Chondrocyte (in vitro differentiated cells): ENCODE measurements around the gene LGMN. TPM values are rescaled to one million over a fixed set of nuclear protein-coding genes. Genes with fewer than 3 reads are reported as not detected.
A peak's percentile ranks its signal among the peaks of the same experiment; 100 is the strongest.
"Not testable (repeated sequence)": the region's sequence is repeated elsewhere in the genome, so short reads cannot be mapped to it uniquely, and the experiment has no call there.

Experiments used
- DNase-seq: peaks from one replicate; pipeline ENCODE4 v3.0.0; 2021; ENCODE audit warnings: mixed read lengths, low spot score
- H3K27ac Mint-ChIP-seq: one replicate; pipeline ENCODE4 v1.8.0; 2021; ENCODE audit warnings: mild to moderate bottlenecking, moderate library complexity, mixed read lengths; ENCODE audit not compliant: unreplicated experiment
- H3K27me3 Mint-ChIP-seq: 2 replicates; pipeline ENCODE4 v1.8.0; 2021; ENCODE audit warnings: low read depth, mixed read lengths
- H3K36me3 Mint-ChIP-seq: 2 replicates; pipeline ENCODE4 v1.8.0; 2021; ENCODE audit warnings: low read depth, mixed read lengths
- H3K4me1 Mint-ChIP-seq: 2 replicates; pipeline ENCODE4 v1.8.0; 2021; ENCODE audit warnings: low read depth, mild to moderate bottlenecking, mixed read lengths
- H3K4me3 Mint-ChIP-seq: one replicate; pipeline ENCODE4 v1.8.0; 2021; ENCODE audit warnings: mild to moderate bottlenecking, moderate library complexity, mixed read lengths; ENCODE audit not compliant: unreplicated experiment
- H3K9me3 Mint-ChIP-seq: 2 replicates; pipeline ENCODE4 v1.8.0; 2021; ENCODE audit warnings: low read depth, mixed read lengths
- total RNA-seq: library from RNA; stranded (reverse); gene quantifications from 3 replicates; pipeline ENCODE4 v1.2.1, GENCODE V29; 2021
- TF ChIP-seq, protein P1 (sequence below): fragments of 200-600 bp; sonication (generic); IDR thresholded peaks from 2 replicates; pipeline ENCODE4 v1.5.0; 2021; ENCODE audit warnings: antibody characterized with exemption, mild to moderate bottlenecking, moderate library complexity

LGMN gene
- total RNA-seq, 1 donor from 2014 or later, result 134 TPM

DNA sequence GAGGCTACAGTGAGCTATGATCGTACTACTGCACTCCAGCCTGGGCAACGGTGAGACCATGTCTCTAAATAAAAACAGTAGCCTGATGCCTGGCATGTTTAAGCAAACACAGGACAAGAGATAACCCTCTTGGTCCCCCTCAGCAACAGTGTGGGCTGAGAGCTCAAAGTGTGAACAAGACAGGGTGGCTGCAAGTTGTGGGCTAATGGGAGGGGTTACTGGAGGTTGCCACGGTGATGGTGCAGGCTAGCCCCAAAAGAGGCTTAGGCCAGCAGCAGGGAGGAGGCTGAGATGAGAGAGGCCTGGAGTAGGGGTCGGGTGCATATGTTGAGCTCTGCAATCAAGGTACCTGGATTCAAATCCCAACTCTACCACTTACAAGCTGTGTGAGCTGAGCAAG, 3.4 kb upstream of the LGMN start:
- no peaks in the 10 kb centered on the region for H3K36me3 Mint-ChIP-seq
- H3K9me3 Mint-ChIP-seq, result no peaks in the 10 kb centered on the region
- peaks cover 20% of the 10 kb centered on the region for H3K4me1 Mint-ChIP-seq
- no peak overlapping the region for H3K4me3 Mint-ChIP-seq
- DNase-seq, result no peak
- H3K27ac Mint-ChIP-seq, result no peak overlapping the region
- TF ChIP-seq, protein P1, sequence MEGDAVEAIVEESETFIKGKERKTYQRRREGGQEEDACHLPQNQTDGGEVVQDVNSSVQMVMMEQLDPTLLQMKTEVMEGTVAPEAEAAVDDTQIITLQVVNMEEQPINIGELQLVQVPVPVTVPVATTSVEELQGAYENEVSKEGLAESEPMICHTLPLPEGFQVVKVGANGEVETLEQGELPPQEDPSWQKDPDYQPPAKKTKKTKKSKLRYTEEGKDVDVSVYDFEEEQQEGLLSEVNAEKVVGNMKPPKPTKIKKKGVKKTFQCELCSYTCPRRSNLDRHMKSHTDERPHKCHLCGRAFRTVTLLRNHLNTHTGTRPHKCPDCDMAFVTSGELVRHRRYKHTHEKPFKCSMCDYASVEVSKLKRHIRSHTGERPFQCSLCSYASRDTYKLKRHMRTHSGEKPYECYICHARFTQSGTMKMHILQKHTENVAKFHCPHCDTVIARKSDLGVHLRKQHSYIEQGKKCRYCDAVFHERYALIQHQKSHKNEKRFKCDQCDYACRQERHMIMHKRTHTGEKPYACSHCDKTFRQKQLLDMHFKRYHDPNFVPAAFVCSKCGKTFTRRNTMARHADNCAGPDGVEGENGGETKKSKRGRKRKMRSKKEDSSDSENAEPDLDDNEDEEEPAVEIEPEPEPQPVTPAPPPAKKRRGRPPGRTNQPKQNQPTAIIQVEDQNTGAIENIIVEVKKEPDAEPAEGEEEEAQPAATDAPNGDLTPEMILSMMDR, result no peak
- no peaks in the 10 kb centered on the region for H3K27me3 Mint-ChIP-seq

DNA sequence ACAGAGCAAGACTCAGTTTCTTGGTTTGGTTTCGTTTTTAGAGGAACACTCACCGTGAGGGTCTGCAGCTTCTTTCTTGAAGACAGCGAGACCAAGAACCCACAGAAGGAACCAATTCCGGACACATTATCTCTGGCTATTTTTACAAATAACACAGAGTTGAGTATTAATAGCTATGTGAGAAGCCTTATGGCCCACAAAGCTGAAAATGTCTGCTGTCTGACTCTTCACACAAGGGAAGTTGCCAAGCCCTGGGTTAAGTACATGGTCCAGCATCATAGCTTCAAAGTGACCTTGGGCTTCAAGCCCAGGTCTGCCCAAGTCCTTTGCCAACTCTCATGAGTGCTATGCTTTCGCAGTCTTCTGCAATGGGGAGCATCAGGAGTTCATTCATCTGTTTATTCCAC, 2.6 kb upstream of the LGMN start:
- Mint-ChIP-seq H3K4me1 (peaks cover 26% of the 10 kb centered on the region), H3K27me3 (no peaks in the 10 kb centered on the region), H3K9me3 (no peaks in the 10 kb centered on the region), H3K27ac (no peak overlapping the region), H3K4me3 (no peak overlapping the region), H3K36me3 (no peaks in the 10 kb centered on the region)
- TF ChIP-seq, protein P1, result no peak
- DNase-seq, result no peak

DNA sequence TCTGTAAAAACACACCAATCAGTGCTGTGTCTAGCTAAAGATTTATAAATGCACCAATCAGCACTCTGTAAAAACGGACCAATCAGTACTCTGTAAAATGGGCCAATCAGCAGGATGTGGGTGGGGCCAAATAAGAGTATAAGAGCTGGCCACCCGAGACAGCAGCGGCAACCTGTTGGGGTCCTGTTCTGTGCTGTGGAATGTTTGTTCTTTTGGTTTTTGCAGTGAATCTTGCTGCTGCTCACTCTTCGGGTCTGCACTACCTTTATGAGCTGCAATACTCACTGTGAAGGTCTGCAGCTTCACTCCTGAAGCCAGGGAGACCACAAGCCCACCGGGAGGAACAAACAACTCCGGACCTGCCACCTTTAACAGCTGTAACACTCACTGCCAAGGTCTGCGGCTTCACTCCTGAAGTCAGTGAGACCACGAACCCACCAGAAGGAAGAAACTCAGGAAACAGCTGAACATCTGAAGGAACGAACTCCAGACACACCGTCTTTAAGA, 1.8 kb upstream of the LGMN start:
- not testable (repeated sequence) for H3K36me3 Mint-ChIP-seq, H3K27ac Mint-ChIP-seq, H3K4me3 Mint-ChIP-seq, H3K9me3 Mint-ChIP-seq, H3K27me3 Mint-ChIP-seq, DNase-seq
- H3K4me1 Mint-ChIP-seq, result peaks cover 33% of the 10 kb centered on the region

DNA sequence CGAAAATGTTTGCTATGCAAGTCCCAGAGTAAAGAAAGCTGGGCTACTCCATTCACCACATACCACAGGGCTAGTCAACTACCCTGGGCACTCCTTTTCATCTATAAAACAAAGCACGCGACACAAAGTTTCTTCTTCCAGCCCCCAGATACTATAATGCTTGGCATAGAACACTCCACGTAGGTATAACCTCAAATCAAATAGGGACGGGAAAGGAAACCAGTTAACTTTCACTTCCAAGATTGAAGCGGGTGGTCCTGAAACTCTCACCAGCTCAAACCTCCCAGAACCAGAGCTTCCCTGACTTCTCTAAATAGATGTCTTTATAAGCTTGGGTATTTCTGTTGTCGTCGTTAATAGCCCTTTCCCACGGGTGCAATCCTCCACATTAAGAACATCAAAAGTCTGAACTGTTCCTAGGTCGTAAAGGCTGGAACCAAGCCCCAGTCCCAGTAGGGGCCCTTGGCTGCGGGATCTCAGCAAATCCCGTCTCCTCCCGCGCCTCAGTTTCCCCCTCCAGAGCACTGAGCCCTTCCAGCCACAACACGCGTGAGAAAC, 647 bp downstream of the LGMN start:
- Mint-ChIP-seq H3K27ac (peak overlapping the region; percentile 99), H3K36me3 (no peaks in the 10 kb centered on the region), H3K4me1 (peaks cover 36% of the 10 kb centered on the region), H3K4me3 (peak overlapping the region; percentile 94), H3K9me3 (no peaks in the 10 kb centered on the region), H3K27me3 (no peaks in the 10 kb centered on the region)
- TF ChIP-seq, protein P1, result no peak
- no peak for DNase-seq

DNA sequence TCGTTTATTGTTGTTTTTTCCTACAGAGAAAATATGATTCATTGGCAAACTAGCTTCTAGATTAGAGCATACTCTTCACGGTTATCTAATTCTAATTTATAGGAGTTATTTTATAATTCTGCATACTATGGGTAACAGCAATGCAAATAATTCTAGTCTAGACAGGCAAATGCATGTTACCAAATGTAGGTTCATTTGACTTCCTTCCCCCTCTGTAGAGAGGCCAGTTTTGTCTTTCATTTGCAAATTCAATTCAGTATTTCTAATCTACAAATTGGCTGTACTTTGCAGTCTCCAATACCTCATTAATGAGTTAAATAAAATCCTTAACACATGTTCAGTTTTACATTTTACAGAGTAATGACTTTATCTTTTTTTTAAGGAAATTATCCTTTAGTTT, 4.2 kb downstream of the LGMN start:
- no peak overlapping the region for H3K4me3 Mint-ChIP-seq
- no peak overlapping the region for H3K27ac Mint-ChIP-seq
- DNase-seq, result no peak
- peaks cover 33% of the 10 kb centered on the region for H3K4me1 Mint-ChIP-seq
- peaks cover 2% of the 10 kb centered on the region for H3K9me3 Mint-ChIP-seq
- TF ChIP-seq, protein P1, result no peak
- peaks cover 6% of the 10 kb centered on the region for H3K36me3 Mint-ChIP-seq
- no peaks in the 10 kb centered on the region for H3K27me3 Mint-ChIP-seq

DNA sequence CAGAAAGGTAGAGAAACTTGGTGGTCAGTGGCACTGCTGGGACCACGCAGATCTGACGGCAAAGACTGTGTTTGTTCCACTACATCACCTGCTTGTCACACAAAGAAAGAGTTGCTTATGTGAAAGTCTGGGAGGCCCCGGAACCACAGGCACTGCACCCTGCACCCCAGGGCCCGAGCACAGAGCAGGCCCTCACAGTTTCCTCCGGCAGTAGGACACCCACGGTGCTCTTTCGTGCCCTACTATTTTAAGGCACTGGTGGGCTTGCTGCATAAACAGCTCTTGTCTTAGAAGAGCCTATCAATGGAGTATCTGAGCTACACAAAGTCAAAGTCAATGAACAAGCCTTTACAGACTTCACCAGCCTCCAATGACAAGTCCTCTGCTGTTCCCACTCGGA, 8.0 kb downstream of the LGMN start:
- DNase-seq, result no peak

More for the DNA sequence above, 8.0 kb downstream of the LGMN start:
- Mint-ChIP-seq H3K4me3 (no peak overlapping the region), H3K4me1 (peaks cover 16% of the 10 kb centered on the region), H3K9me3 (peaks cover 3% of the 10 kb centered on the region), H3K36me3 (peaks cover 8% of the 10 kb centered on the region), H3K27me3 (no peaks in the 10 kb centered on the region), H3K27ac (no peak overlapping the region)
- TF ChIP-seq, protein P1, result no peak
